GM21528 (cell line): Measurements from ENCODE around the gene RAB13.

Source experiments
- ATAC-seq: cut with Tn5 transposase; IDR thresholded peaks from one replicate; pipeline ENCODE4 v1.9.1; 2021; ENCODE audit warnings: mild to moderate bottlenecking, moderate library complexity; ENCODE audit not compliant: unreplicated experiment, low FRiP score

The RAB13 gene

DNA sequence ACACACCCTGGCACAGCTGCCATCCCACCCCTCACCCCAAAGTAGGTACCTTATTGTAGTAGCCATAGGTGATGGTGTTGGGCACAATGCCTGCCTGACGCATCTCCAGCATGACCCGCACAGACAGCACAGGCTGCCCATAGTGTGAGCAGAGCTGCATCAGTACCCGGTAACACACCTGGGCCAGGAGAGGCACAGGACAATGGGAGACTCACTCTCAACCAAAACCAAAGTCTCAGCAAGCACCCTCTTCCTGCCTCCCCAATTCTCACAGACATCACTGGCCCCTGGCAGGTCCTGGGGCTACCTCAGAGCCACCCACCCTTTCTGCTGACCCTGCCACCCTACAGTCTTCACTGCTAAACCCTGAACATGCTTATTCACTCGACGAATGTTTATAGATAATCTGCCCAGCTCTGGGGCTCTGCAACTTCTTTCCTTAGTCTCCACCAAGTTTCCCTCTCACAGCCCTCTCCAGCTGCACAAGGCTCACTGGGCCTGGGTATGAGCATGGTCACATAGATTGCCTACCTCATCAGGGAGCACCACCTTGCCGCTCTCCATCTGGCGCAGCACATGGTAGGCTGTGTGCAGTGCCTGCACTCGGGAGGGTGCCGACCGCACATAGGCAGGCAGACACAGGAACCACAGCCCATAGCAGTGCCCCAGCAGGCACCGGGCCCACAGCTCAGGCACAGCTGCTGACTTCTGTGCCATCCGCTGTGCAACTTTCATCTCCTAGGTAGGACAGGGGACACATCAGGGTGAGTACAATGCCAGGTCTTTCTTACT is 49.9 kb downstream of the RAB13 start:
- ATAC-seq, result no peak

DNA sequence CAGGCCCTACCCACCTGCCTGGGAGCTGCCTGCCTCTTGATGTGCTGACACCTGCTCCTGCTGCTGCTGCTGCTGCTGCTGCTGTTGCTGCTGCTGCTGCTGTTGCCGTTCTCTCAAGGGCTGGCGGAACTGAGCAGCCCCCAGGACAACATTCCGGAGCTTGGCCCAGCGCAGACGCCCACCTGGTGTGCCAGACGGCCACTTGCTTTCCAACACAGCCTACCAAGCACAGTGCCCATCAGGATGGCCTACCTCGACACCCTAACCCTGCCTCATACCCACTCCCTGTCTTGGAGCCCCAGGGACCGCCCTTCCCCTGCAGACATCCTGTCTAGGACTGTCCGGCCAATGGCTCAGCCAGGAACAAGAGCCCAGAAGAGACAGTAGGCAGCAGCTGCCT is 51.4 kb downstream of the RAB13 start:
- ATAC-seq, result no peak

DNA sequence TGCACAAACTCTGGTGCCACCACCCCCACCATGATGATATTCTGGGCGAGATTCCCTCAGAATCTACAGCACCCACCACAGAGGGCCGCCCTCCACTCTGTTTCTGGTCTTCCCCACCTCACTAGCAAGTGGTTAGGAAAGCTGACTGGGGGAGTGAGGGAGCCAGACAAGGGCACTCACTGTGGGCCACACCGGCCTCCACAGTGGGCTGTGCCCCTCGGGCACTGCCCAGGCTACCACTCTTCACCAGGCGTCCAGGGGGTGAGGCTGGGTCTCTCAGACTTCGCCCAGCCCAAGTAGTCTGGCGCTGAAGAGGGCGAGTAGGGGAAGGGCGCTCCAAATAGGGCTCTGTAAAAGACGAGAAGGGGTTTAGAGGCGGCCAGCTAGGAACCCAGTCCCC is 52.2 kb downstream of the RAB13 start:
- ATAC-seq, result no peak

DNA sequence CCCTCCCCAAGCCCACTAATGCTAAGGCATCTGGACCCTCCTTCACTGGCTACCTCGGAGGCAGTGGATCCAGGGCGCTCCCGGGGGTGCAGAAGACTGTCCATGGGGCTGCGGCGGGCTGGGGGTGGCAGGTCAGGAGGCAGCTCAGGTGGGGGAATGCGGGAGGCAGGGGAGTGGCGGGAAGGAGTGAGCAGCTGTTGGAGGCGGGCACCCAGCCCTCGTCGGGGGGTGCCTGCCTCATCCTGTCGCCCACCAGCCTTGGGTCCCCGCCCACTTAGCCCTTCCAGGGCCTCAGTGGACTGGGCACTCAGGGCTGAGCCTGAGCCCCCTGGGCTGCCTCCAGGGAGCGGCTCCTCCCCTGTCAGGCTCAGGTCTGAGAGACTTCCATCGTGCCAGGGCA is 52.7 kb downstream of the RAB13 start:
- ATAC-seq, result no peak

DNA sequence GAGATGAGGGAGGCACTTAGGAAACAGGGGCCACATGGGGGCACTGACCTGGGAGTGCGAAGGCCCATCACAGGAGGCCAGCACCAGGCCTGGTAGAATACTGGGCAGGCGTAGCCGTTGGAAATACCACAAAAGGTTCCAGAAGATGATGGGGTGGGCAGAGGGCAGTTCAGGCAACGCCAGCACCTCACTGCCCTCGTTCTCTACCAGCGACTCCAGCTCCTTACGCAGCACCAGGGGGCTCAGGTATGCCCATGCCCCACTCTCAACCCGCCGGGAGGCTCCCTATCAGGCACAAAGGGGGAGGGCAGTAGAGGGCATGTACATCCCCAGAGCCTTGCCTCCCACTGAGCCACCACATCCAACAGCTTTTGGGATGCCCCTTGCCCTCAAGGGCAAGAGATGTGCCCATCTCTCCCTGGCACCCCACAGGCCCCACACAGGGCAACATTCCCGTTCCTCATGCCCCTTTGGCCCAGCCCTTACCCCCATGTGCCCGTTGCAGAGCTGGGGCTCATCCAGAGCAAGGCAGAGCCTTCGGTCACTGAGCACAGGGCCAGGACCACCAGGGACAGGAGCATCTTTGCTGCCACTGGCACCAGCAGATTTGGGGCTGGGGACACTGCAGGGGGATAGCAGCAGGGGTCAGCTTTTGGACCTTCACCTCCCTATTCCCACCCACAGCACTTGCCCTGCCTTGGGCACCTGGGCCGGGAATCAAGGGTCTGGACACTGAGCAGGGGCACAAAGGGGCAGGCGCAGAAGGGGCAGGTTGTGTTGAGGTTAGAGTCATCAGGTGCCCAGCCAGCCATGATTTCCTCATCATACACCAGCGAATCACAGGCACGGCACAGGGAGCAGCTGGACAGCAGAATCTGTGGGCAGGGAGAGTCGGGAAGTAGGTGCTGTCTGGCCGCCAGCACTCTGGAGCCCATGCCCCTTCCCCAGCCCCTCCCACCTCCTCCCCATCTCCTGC is 53.7 kb downstream of the RAB13 start:
- no peak for ATAC-seq
